ENCODE results near the gene S100A11.

The S100A11 gene

GRCh38 chr1:151993084-151993733, 43.6 kb downstream of the S100A11 start:
- Histone ChIP-seq H3K9me3 (ENCODE audit: control insufficient read depth in 2 of 2, low read length in 2 of 2) (no peaks in the 10 kb centered on the region), H3K4me3 (ENCODE audit: low read length in 2 of 2) (peak overlapping the region; percentile 60 to 91), H3K27ac (ENCODE audit: low read length) (peak overlapping the region; percentile 84), H3K9ac (ENCODE audit: low read length in 2 of 2) (peak overlapping the region; percentile 64 to 88), H3K4me1 (ENCODE audit: control insufficient read depth, insufficient read depth, low read length) (peaks cover 51% of the 10 kb centered on the region), H3K36me3 (ENCODE audit: control insufficient read depth in 2 of 2, insufficient read depth in 2 of 2, low read length in 2 of 2) (no peaks in the 10 kb centered on the region), H3K27me3 (ENCODE audit: control insufficient read depth in 1 of 2, insufficient read depth in 2 of 2, low read length in 2 of 2) (no peaks in the 10 kb centered on the region)

GRCh38 chr1:151992303-151993083, 44.3 kb downstream of the S100A11 start:
- H3K27ac ChIP-seq (ENCODE audit: low read length) = peak overlapping the region; percentile 84

GRCh38 chr1:151991663-151992302, 45.0 kb downstream of the S100A11 start:
- H3K9ac ChIP-seq (ENCODE audit: low read length in 2 of 2) = peak overlapping the region; percentile 51 to 64
- H3K36me3 ChIP-seq (ENCODE audit: control insufficient read depth in 2 of 2, insufficient read depth in 2 of 2, low read length in 2 of 2) = no peaks in the 10 kb centered on the region
- no peaks in the 10 kb centered on the region for H3K27me3 ChIP-seq (ENCODE audit: control insufficient read depth in 1 of 2, insufficient read depth in 2 of 2, low read length in 2 of 2)
- H3K27ac ChIP-seq (ENCODE audit: low read length) = peak overlapping the region; percentile 84
- peaks cover 51% of the 10 kb centered on the region for H3K4me1 ChIP-seq (ENCODE audit: control insufficient read depth, insufficient read depth, low read length)
- peak overlapping the region; percentile 60 to 91 for H3K4me3 ChIP-seq (ENCODE audit: low read length in 2 of 2)
- H3K9me3 ChIP-seq (ENCODE audit: control insufficient read depth in 2 of 2, low read length in 2 of 2) = no peaks in the 10 kb centered on the region

More at GRCh38 chr1:151992303-151993083, 44.3 kb downstream of the S100A11 start:
- Histone ChIP-seq H3K4me1 (ENCODE audit: control insufficient read depth, insufficient read depth, low read length) (peaks cover 51% of the 10 kb centered on the region), H3K4me3 (ENCODE audit: low read length in 2 of 2) (peak overlapping the region; percentile 60 to 91), H3K9me3 (ENCODE audit: control insufficient read depth in 2 of 2, low read length in 2 of 2) (no peaks in the 10 kb centered on the region), H3K9ac (ENCODE audit: low read length in 2 of 2) (peak overlapping the region; percentile 64 to 88), H3K27me3 (ENCODE audit: control insufficient read depth in 1 of 2, insufficient read depth in 2 of 2, low read length in 2 of 2) (no peaks in the 10 kb centered on the region), H3K36me3 (ENCODE audit: control insufficient read depth in 2 of 2, insufficient read depth in 2 of 2, low read length in 2 of 2) (no peaks in the 10 kb centered on the region)

- Histone ChIP-seq H3K27ac (ENCODE audit: low read length) (peak overlapping the region; percentile 49), H3K9me3 (ENCODE audit: control insufficient read depth in 2 of 2, low read length in 2 of 2) (no peaks in the 10 kb centered on the region), H3K4me1 (ENCODE audit: control insufficient read depth, insufficient read depth, low read length) (peaks cover 51% of the 10 kb centered on the region), H3K9ac (ENCODE audit: low read length in 2 of 2) (peak overlapping the region in 1 of 2 donors; percentile 1), H3K27me3 (ENCODE audit: control insufficient read depth in 1 of 2, insufficient read depth in 2 of 2, low read length in 2 of 2) (no peaks in the 10 kb centered on the region), H3K4me3 (ENCODE audit: low read length in 2 of 2) (peak overlapping the region; percentile 22 to 54), H3K36me3 (ENCODE audit: control insufficient read depth in 2 of 2, insufficient read depth in 2 of 2, low read length in 2 of 2) (peaks cover under 1 to 2% of the 10 kb centered on the region in 2 donors)
These were observed 46.0 kb downstream of the S100A11 start for GRCh38 chr1:151990856-151991198.

GRCh38 chr1:151990058-151990855, 46.5 kb downstream of the S100A11 start:
- Histone ChIP-seq H3K9me3 (ENCODE audit: control insufficient read depth in 2 of 2, low read length in 2 of 2) (no peaks in the 10 kb centered on the region), H3K27me3 (ENCODE audit: control insufficient read depth in 1 of 2, insufficient read depth in 2 of 2, low read length in 2 of 2) (no peaks in the 10 kb centered on the region), H3K4me1 (ENCODE audit: control insufficient read depth, insufficient read depth, low read length) (peaks cover 51% of the 10 kb centered on the region), H3K9ac (ENCODE audit: low read length in 2 of 2) (peak overlapping the region in 1 of 2 donors; percentile 1), H3K36me3 (ENCODE audit: control insufficient read depth in 2 of 2, insufficient read depth in 2 of 2, low read length in 2 of 2) (peaks cover 6 to 7% of the 10 kb centered on the region in 2 donors), H3K27ac (ENCODE audit: low read length) (peak overlapping the region; percentile 49), H3K4me3 (ENCODE audit: low read length in 2 of 2) (peak overlapping the region; percentile 22 to 54)

- Histone ChIP-seq H3K27ac (ENCODE audit: low read length) (peak overlapping the region; percentile 49), H3K4me3 (ENCODE audit: low read length in 2 of 2) (peak overlapping the region; percentile 22 to 54), H3K9me3 (ENCODE audit: control insufficient read depth in 2 of 2, low read length in 2 of 2) (no peaks in the 10 kb centered on the region), H3K9ac (ENCODE audit: low read length in 2 of 2) (no peak overlapping the region), H3K27me3 (ENCODE audit: control insufficient read depth in 1 of 2, insufficient read depth in 2 of 2, low read length in 2 of 2) (no peaks in the 10 kb centered on the region), H3K4me1 (ENCODE audit: control insufficient read depth, insufficient read depth, low read length) (peaks cover 47% of the 10 kb centered on the region), H3K36me3 (ENCODE audit: control insufficient read depth in 2 of 2, insufficient read depth in 2 of 2, low read length in 2 of 2) (peaks cover 14 to 15% of the 10 kb centered on the region in 2 donors)
These were observed 47.5 kb downstream of the S100A11 start for GRCh38 chr1:151989211-151989862.

GRCh38 chr1:151988405-151988923, 48.3 kb downstream of the S100A11 start:
- H3K27me3 ChIP-seq (ENCODE audit: control insufficient read depth in 1 of 2, insufficient read depth in 2 of 2, low read length in 2 of 2) = no peaks in the 10 kb centered on the region
- no peak overlapping the region for H3K4me3 ChIP-seq (ENCODE audit: low read length in 2 of 2)
- H3K4me1 ChIP-seq (ENCODE audit: control insufficient read depth, insufficient read depth, low read length) = peaks cover 42% of the 10 kb centered on the region
- H3K27ac ChIP-seq (ENCODE audit: low read length) = peak overlapping the region; percentile 49
- H3K9ac ChIP-seq (ENCODE audit: low read length in 2 of 2) = no peak overlapping the region
- no peaks in the 10 kb centered on the region for H3K9me3 ChIP-seq (ENCODE audit: control insufficient read depth in 2 of 2, low read length in 2 of 2)
- H3K36me3 ChIP-seq (ENCODE audit: control insufficient read depth in 2 of 2, insufficient read depth in 2 of 2, low read length in 2 of 2) = peaks cover 19 to 22% of the 10 kb centered on the region in 2 donors

- Histone ChIP-seq H3K27ac (ENCODE audit: low read length) (no peak overlapping the region), H3K4me1 (ENCODE audit: control insufficient read depth, insufficient read depth, low read length) (peaks cover 30% of the 10 kb centered on the region), H3K36me3 (ENCODE audit: control insufficient read depth in 2 of 2, insufficient read depth in 2 of 2, low read length in 2 of 2) (peaks cover 25 to 33% of the 10 kb centered on the region in 2 donors), H3K4me3 (ENCODE audit: low read length in 2 of 2) (no peak overlapping the region), H3K9ac (ENCODE audit: low read length in 2 of 2) (no peak overlapping the region), H3K27me3 (ENCODE audit: control insufficient read depth in 1 of 2, insufficient read depth in 2 of 2, low read length in 2 of 2) (no peaks in the 10 kb centered on the region), H3K9me3 (ENCODE audit: control insufficient read depth in 2 of 2, low read length in 2 of 2) (no peaks in the 10 kb centered on the region)
These were observed 50.2 kb downstream of the S100A11 start for GRCh38 chr1:151986501-151987190.

GRCh38 chr1:151985768-151986167, 51.0 kb downstream of the S100A11 start:
- no peak overlapping the region for H3K4me3 ChIP-seq (ENCODE audit: low read length in 2 of 2)
- peaks cover 23% of the 10 kb centered on the region for H3K4me1 ChIP-seq (ENCODE audit: control insufficient read depth, insufficient read depth, low read length)
- H3K9ac ChIP-seq (ENCODE audit: low read length in 2 of 2) = no peak overlapping the region
- H3K36me3 ChIP-seq (ENCODE audit: control insufficient read depth in 2 of 2, insufficient read depth in 2 of 2, low read length in 2 of 2) = peaks cover 27 to 42% of the 10 kb centered on the region in 2 donors
- H3K27me3 ChIP-seq (ENCODE audit: control insufficient read depth in 1 of 2, insufficient read depth in 2 of 2, low read length in 2 of 2) = no peaks in the 10 kb centered on the region
- H3K9me3 ChIP-seq (ENCODE audit: control insufficient read depth in 2 of 2, low read length in 2 of 2) = no peaks in the 10 kb centered on the region
- H3K27ac ChIP-seq (ENCODE audit: low read length) = no peak overlapping the region
